CMK (cell line): ENCODE measurements around the gene IGF2BP1.
"Not testable (repeated sequence)": the region's sequence is repeated elsewhere in the genome, so short reads cannot be mapped to it uniquely, and the experiment has no call there.

Source experiments
- DNase-seq: peaks from one replicate; pipeline ENCODE4 v3.0.0-alpha.2; 2010; ENCODE audit warnings: low read depth

IGF2BP1 gene

GRCh38 chr17:49020609-49021008 lies 23.4 kb downstream of the IGF2BP1 start:
- DNase-seq: no peak

GRCh38 chr17:49021095-49021767 lies 24.0 kb downstream of the IGF2BP1 start:
- DNase-seq: no peak

GRCh38 chr17:49021768-49022103 lies 24.6 kb downstream of the IGF2BP1 start:
- DNase-seq: no peak

GRCh38 chr17:49022391-49022941 lies 25.3 kb downstream of the IGF2BP1 start:
- no peak for DNase-seq

- no peak for DNase-seq
These were observed 27.3 kb downstream of the IGF2BP1 start for GRCh38 chr17:49024523-49024922.

GRCh38 chr17:49026447-49026846 lies 29.3 kb downstream of the IGF2BP1 start:
- not testable (repeated sequence) for DNase-seq

- DNase-seq: no peak
These were observed 31.1 kb downstream of the IGF2BP1 start for GRCh38 chr17:49028271-49028670.

GRCh38 chr17:49029801-49030200 lies 32.6 kb downstream of the IGF2BP1 start:
- no peak for DNase-seq

GRCh38 chr17:49031965-49032928 lies 35.1 kb downstream of the IGF2BP1 start:
- DNase-seq: peak; percentile 40

- no peak for DNase-seq
These were observed 38.5 kb downstream of the IGF2BP1 start for GRCh38 chr17:49035470-49036269.

- DNase-seq: no peak
These were observed 39.1 kb downstream of the IGF2BP1 start for GRCh38 chr17:49036270-49036626.

GRCh38 chr17:49038138-49038537 lies 41.0 kb downstream of the IGF2BP1 start:
- no peak for DNase-seq

GRCh38 chr17:49038544-49038943 lies 41.4 kb downstream of the IGF2BP1 start:
- no peak for DNase-seq

GRCh38 chr17:49039518-49039917 lies 42.3 kb downstream of the IGF2BP1 start:
- DNase-seq: not testable (repeated sequence)

- DNase-seq: no peak
These were observed 44.3 kb downstream of the IGF2BP1 start for GRCh38 chr17:49041527-49041926.

GRCh38 chr17:49045376-49045775 lies 48.2 kb downstream of the IGF2BP1 start:
- no peak for DNase-seq

- DNase-seq: no peak
These were observed 49.7 kb downstream of the IGF2BP1 start for GRCh38 chr17:49046912-49047311.

- DNase-seq: no peak
These were observed 52.1 kb downstream of the IGF2BP1 start for GRCh38 chr17:49049265-49049664.

GRCh38 chr17:49050611-49051010 lies 53.4 kb downstream of the IGF2BP1 start:
- no peak for DNase-seq

GRCh38 chr17:49051269-49051668 lies 54.1 kb downstream of the IGF2BP1 start:
- no peak for DNase-seq

GRCh38 chr17:49053171-49053829 lies 56.1 kb downstream of the IGF2BP1 start:
- no peak for DNase-seq
